Muscle of arm (tissue), 14 donors: ENCODE measurements around the gene PPME1. TPM values are rescaled to one million over a fixed set of nuclear protein-coding genes. Genes with fewer than 3 reads are reported as not detected.
A peak's percentile ranks its signal among the peaks of the same experiment; 100 is the strongest.
"Not testable (repeated sequence)": the region's sequence is repeated elsewhere in the genome, so short reads cannot be mapped to it uniquely, and the experiment has no call there.

Experiments
- DNase-seq: peaks from one replicate; pipeline ENCODE4 v3.0.0-alpha.2; 2013
- long read RNA-seq, 11 donors: transcript quantifications; one replicate each; lab custom pipeline, GENCODE V29; 2026
- polyA plus RNA-seq, 12 donors: library from polyadenylated mRNA; unstranded; fragments of 120-200 nt; gene quantifications; one replicate each; pipeline ENCODE4 v1.2.1, GENCODE V29; 2013; ENCODE audit not compliant: insufficient read length in 12 of 12

PPME1 gene
- 10 to 100 TPM in 11 of 12 donors, not detected in 1; 37.6 to 51.1 (median 42.6) TPM for polyA plus RNA-seq
- long read RNA-seq, donor 1, partial matches to known transcripts: 0 of 3 reads
- long read RNA-seq, donor 1, other reads (novel, unspliced or antisense): 0 of 3 reads
- long read RNA-seq, donor 2, full-length matches to known transcripts: 14 of 14 reads
- long read RNA-seq, donor 2, partial matches to known transcripts: 0 of 14 reads
- long read RNA-seq, donor 2, other reads (novel, unspliced or antisense): 0 of 14 reads
- long read RNA-seq, donor 3, partial matches to known transcripts: 0 of 4 reads
- long read RNA-seq, donor 3, other reads (novel, unspliced or antisense): 0 of 4 reads
- long read RNA-seq, donor 4, transcript PPME1-201 (14 exons, 2,677 nt): major isoform, 5 of 6 reads
- long read RNA-seq, donor 4, partial matches to known transcripts: 0 of 6 reads
- long read RNA-seq, donor 4, other reads (novel, unspliced or antisense): 0 of 6 reads
- long read RNA-seq, donor 5: 0 reads
- long read RNA-seq, donor 6, partial matches to known transcripts: 0 of 4 reads
- long read RNA-seq, donor 6, other reads (novel, unspliced or antisense): 0 of 4 reads
- long read RNA-seq, donor 7, partial matches to known transcripts: 0 of 5 reads
- long read RNA-seq, donor 7, other reads (novel, unspliced or antisense): 0 of 5 reads
- long read RNA-seq, donor 8, transcript PPME1-201 (14 exons, 2,677 nt): major isoform, 9 of 21 reads
- long read RNA-seq, donor 8, partial matches to known transcripts: 12 of 21 reads
- long read RNA-seq, donor 8, other reads (novel, unspliced or antisense): 0 of 21 reads
- long read RNA-seq, donor 9, partial matches to known transcripts: 0 of 2 reads
- long read RNA-seq, donor 9, other reads (novel, unspliced or antisense): 0 of 2 reads
- long read RNA-seq, donor 10, partial matches to known transcripts: 0 of 7 reads
- long read RNA-seq, donor 10, other reads (novel, unspliced or antisense): 0 of 7 reads
- long read RNA-seq, donor 11, full-length matches to known transcripts: 8 of 8 reads
- long read RNA-seq, donor 11, partial matches to known transcripts: 0 of 8 reads
- long read RNA-seq, donor 11, other reads (novel, unspliced or antisense): 0 of 8 reads

GRCh38 chr11:74170694-74171629 is at the start of gene PPME1, which contains the start of gene C2CD3:
TSS of gene PPME1 (plus strand) at chr11:74171289. CDS start at chr11:74171422, 133 bp downstream.
TSS of gene C2CD3 (minus strand) at chr11:74171002. CDS start at chr11:74170792, 210 bp downstream.
- peak; percentile 99 for DNase-seq

GRCh38 chr11:74121804-74122203 is 49.3 kb upstream of the PPME1 start:
- DNase-seq: no peak

GRCh38 chr11:74123008-74123448 is 48.1 kb upstream of the PPME1 start:
- DNase-seq: no peak

GRCh38 chr11:74129121-74129520 is 42.0 kb upstream of the PPME1 start:
- DNase-seq: not testable (repeated sequence)

- DNase-seq: no peak
Observed at GRCh38 chr11:74132833-74133232, 38.3 kb upstream of the PPME1 start.

DNA sequence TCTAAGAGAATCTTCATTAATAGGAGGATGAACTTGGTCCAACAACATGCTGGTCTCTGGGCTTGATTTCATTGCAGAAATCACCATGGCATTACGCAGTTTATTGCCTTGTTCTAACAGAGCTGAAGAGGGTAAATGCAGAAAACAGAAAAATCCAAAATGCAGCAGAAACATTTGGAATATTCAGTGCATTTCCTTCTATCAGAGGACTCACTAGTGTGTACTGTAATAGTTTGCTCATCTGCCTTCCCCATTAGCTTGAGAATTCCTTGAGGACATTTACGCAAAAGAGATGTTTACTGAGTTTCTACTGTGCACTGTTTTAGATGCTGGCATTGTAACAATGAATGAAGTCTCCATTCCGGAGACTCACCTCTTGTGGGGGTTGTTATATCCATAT is 37.7 kb upstream of the PPME1 start:
- no peak for DNase-seq

DNA sequence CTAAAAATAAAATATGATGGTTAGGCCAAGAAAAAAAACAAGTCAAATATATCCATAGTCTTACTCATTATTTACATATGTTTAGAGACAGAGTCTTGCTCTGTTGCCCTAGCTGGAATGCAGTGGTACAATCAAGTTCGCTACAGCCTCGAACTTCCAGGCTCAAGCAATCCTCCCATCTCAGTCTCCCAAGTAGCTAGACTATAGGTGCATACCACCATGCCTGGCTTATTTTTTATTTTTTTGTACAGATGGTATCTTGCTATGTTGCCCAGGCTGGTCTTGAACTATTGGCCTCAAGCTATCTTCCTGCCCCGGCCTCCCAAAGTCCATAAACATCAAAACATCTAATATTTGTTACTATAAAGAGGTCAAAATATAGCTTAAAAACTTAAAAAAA is 36.4 kb upstream of the PPME1 start:
- DNase-seq: no peak

- no peak for DNase-seq
Observed at GRCh38 chr11:74135127-74135840, 35.8 kb upstream of the PPME1 start.

DNA sequence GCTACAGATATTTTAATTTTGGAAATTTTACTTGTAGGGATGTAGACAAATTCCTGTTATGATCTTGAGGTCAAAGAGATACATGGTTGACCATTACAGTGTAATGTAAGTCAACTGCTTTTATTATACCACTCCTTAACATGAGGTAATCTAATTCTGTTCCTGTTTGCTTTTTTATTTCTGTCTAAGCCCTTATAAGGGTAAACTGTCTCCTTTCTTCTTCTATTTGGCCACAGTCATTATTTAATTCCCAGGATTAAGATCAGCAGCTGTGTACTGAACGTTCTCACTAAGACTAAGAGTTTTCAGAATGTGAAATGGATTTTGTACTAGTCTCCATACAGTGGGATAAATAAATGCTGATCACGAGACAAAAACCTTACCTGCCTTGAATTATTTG is 33.1 kb upstream of the PPME1 start:
- DNase-seq: no peak

- peak; percentile 75 for DNase-seq
Observed at GRCh38 chr11:74138572-74138971, 32.5 kb upstream of the PPME1 start.

- peak; percentile 26 for DNase-seq
Observed at GRCh38 chr11:74139151-74139918, 31.8 kb upstream of the PPME1 start.

DNA sequence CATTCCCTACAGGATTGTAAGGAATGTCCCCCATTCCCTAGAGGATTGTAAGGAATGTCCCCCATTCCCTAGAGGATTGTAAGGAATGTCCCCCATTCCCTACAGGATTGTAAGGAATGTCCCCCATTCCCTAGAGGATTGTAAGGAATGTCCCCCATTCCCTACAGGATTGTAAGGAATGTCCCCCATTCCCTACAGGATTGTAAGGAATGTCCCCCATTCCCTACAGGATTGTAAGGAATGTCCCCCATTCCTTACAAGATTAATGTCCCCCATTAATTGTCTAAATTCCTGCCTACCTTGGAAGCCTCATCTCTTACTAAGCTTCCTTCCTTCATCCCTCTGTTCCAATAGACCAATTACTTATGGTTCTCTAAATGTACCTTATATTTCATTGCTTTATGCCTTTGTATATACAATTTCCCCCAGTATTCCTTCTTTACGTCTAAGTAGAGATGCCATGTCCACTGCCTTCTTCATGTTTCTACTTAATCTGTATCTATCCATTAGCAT is 31.1 kb upstream of the PPME1 start:
- DNase-seq: not testable (repeated sequence)

DNA sequence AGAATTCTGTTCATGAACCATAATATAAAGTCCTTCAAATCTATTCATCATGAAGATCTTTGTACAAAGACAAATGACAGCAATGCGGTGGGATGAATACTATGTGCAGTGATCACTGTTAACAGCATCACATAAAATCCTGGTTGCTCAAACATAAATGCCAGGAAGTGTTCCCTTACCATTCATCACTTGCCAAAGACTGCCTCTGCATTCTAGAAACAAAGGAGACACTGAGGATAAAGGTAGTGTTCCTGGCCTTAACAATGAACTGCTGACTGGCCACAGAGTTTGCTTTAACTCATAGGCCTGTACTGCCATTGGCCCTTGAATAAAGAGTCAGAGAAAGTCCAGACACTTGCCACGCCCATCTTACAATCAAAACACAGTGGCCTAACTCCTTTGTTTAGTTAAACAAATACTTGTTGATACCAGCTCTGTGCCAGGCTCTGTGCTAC is 29.8 kb upstream of the PPME1 start:
- no peak for DNase-seq

- no peak for DNase-seq
Observed at GRCh38 chr11:74141908-74142307, 29.2 kb upstream of the PPME1 start.

DNA sequence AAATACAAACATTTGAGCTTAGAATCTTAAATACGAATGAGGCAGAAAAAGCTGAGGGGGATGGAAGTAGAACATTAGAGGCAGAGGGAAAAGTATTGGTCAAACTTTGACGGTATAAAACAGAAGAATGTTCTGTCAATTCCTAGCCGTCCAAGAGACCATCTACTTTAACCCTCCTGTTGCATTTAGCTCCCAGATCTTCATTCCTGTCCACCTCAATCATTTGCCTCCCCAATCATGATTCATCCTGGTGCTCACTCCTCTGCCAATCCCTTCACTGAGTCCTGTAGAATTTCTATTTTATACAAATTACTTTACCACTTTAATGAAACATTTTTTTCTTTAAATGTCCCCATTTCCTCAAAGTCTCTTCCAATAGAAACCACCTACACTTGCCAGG is 28.5 kb upstream of the PPME1 start:
- DNase-seq: no peak

DNA sequence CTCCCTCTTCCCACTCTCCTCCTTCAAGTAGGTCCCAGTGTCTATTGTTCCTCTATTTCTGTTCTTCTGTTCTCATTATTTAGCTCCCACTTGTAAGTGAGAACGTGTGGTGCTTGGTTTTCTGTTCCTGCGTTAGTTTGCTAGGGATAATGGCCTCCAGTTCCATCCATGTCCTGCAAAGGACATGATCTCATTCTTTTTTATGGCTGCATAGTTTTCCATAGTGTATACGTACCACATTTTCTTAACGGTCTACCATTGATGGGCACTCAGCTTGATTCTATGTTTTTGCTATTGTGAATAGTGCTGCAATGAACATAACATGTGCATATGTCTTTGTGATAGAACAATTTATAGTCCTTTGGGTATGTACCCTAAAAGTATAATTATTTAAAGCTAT is 26.5 kb upstream of the PPME1 start:
- DNase-seq: no peak

DNA sequence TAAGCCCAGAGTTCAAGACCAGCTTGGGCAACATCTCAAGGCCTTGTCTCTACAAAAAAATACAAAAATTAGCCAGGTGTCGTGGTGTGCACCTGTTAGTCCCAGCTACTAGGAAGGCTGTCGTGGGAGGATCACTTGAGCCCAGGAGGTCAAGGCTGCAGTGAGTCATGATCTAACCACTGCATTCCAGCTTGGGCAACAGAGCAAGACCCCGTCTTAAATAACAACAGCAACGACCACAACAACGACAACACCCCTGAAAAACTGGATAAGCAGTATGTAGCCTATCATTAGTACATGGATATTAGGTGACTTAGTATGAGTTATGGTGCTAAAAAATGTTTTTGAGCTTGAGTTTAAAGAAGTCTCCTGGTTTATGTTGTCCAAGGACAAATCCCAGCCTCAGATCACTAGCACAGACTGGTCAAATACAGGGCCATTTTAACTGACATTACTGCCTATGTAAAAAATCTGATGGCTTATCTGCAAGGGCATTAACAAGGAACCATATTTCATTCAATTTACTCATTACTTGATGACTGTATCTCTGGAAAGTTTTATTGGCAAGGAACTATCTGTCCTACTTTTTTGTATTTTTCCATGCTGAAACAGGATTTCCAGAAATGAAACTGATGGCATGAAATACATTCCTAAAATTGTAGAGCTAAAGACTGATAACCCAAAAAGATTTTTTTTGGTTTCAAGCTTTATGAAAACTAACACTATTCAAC is 23.7 kb upstream of the PPME1 start:
- no peak for DNase-seq

DNA sequence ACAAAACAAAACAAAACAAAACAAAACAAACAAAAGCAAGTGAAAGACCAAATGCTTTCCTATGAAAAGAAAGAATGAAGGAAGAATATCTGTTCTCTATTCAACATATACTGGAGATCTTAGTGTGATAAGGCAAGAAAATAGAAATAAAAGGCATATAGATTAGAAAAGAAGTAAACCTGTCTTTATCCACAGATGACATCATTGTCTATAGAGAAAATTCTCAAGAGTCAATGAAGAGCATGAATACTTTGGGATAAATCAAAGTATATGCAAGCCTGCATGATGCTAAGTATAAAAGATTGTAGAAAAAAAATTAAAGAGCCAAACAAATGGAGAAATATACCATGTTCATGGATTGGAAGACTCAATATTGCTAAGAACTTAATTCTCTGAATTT is 17.9 kb upstream of the PPME1 start:
- DNase-seq: no peak
